Stimulated activated CD4-positive, alpha-beta T cell treated with anti-CD3 and anti-CD28 coated beads, Interleukin-2, amount 100 ng/mL, for 4 hours (primary cell): ENCODE data around the gene ZNF212.
"Not testable (repeated sequence)": the region's sequence is repeated elsewhere in the genome, so short reads cannot be mapped to it uniquely, and the experiment has no call there.

Experiments
- DNase-seq: peaks from one replicate; pipeline ENCODE4 v3.0.0-alpha.2; 2020; ENCODE audit warnings: low read depth

ZNF212 gene

GRCh38 chr7:149218469-149219420, 20.7 kb upstream of the ZNF212 start:
- no peak for DNase-seq

GRCh38 chr7:149220534-149220933, 18.9 kb upstream of the ZNF212 start:
- DNase-seq = no peak

DNA sequence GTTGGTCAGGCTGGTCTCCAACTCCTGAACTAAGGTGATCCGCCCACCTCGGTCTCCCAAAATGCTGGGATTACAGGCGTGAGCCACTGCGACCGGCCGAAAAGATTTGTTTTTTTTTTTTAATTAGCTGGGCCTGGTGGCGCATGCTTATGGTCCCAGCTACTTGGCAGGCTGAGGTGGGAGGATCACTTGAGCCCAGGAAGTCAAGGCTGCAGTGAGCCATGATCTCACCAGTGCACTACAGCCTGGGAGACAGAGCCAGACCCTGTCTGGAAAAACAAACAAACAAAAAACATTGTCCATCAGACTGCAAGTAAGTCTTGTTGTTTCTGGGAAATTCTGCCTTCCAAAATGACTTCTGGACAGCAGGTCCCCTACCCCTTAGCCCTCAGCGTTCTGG, 16.3 kb upstream of the ZNF212 start:
- no peak for DNase-seq

DNA sequence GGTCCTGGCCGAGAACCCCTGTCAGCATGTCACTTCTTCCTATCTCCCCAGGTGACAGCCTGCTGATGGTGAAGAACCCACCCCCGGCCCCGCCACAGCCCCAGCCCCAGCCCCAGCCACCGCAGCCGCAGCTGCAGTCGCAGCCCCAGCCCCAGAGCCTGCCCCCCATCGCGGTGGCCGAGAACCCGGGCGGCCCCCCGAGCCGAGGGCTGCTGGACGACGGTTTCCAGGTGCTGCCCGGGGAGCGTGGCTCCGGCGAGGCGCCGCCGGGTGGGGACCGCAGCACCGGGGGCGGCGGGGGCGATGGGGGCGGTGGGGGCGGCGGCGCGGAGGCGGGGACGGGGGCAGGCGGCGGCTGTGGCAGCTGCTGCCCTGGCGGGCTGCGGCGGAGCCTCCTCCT, 15.7 kb upstream of the ZNF212 start:
- DNase-seq = no peak

DNA sequence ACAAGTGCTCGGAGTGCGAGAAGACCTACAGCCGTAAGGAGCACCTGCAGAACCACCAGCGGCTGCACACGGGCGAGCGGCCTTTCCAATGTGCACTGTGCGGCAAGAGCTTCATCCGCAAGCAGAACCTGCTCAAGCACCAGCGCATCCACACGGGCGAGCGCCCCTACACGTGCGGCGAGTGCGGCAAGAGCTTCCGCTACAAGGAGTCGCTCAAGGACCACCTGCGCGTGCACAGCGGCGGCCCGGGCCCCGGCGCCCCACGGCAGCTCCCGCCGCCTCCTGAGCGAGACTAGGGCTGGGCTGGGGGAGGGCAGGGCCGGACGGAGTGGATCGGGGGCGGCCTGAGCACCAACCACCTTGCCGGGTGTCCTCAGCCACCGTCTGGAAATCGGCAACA, 15.1 kb upstream of the ZNF212 start:
- DNase-seq = no peak

GRCh38 chr7:149225106-149225505, 14.3 kb upstream of the ZNF212 start:
- DNase-seq = no peak

DNA sequence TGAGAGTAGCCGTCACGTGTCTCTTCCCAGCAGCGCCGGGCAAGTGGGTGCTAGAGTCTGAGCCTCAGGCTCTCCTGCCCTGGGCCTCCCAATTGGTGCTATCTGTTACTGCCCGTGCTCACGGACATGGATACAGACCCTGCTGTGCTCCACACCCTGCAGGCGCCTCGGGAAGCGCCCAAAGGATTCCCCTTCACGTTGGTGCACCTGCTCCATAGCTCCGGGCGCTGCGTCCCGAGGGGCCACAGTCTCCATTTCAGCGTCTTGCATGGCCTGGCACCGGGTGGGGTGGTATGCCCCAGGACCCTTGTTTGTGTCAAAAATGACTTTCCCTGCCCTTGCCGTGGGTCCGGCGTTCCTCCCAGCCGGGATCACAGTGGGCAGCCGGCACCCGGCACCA, 13.8 kb upstream of the ZNF212 start:
- DNase-seq = no peak

DNA sequence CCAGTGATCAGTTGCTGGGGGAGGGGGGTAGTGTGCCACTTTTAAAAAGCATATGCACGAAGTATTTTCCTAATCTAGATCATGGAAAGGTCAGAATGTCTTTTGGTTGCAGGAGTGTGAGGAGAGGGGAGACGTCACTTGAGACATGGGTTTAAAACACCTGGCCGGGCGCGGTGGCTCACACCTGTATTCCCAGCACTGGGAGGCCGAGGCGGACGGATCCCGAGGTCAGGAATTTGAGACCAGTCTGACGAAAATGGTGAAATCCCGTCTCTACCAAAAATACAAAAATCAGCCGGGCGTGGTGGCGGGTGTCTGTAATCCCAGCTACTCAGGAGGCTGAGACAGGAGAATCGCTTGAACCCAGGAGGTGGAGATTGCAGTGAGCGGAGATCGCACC, 13.1 kb upstream of the ZNF212 start:
- not testable (repeated sequence) for DNase-seq

- DNase-seq = no peak
These were observed 12.5 kb upstream of the ZNF212 start for GRCh38 chr7:149226840-149227494.

- DNase-seq = no peak
These were observed 10.5 kb upstream of the ZNF212 start for GRCh38 chr7:149228831-149229471.

- DNase-seq = no peak
These were observed 9.9 kb upstream of the ZNF212 start for GRCh38 chr7:149229526-149229925.

DNA sequence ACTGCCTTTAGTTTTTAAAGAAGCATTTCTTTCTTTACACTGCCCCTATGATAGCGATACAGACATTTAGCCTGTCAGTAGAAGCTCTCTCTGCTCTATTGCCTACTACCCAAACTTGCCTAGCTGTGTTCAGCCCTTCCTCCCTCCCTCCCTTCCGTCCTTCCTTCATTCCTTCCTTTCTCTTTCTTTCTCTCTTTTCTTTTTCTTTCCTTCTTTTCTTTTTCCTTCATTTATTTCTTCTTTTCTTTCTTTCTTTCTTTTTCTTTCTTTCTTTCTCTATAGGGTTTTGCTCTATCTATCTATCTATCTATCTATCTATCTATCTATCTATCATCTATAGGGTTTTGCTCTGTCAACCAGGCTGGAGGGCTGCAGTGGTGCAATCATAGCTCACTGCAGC, 7.1 kb upstream of the ZNF212 start:
- no peak for DNase-seq

GRCh38 chr7:149233655-149234204, 5.7 kb upstream of the ZNF212 start:
- not testable (repeated sequence) for DNase-seq

DNA sequence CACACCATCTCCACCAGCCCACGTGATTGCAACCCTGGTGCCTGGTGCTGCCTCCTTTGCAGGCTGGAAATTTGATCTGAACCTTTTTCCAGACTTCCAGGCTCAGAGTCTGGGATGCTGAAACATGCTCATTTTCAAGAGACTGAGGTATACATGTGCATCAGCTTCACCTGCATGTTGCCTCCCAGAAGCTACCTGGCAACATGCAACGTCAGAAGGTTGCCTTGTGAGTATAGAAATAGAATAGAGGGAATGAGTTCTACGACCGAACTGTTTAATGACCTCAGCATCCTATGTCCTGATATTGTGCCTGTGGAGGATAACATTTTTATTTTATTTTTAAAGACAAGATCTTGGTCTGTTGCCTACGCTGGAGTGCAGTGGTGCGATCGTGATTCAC, 1.9 kb upstream of the ZNF212 start:
- DNase-seq = no peak

GRCh38 chr7:149238051-149238450, 1.4 kb upstream of the ZNF212 start:
- no peak for DNase-seq

- no peak for DNase-seq
These were observed 1.2 kb downstream of the ZNF212 start for GRCh38 chr7:149240637-149241036.

GRCh38 chr7:149241696-149242095, 2.2 kb downstream of the ZNF212 start:
- DNase-seq = no peak

GRCh38 chr7:149245244-149245643, 5.8 kb downstream of the ZNF212 start:
- DNase-seq = no peak

DNA sequence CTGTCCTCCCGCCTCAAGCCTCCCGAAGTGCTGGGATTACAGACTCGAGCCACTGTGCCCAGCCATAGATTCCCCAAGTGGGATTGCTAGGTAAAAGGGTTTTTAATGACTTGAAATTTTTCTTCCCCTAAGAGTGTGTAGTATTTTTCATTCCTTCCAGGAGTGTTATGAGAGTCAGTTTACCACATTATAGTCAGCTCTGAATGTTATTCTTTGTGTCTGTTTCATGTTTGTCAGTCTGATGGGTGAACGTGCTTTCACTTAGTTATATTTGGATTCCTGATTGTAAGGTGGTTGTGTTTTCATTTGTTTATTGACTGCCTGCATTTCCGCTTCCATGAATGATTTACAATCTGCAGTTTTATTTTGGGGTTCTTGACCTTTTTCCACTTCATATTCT, 6.3 kb downstream of the ZNF212 start:
- DNase-seq = no peak

DNA sequence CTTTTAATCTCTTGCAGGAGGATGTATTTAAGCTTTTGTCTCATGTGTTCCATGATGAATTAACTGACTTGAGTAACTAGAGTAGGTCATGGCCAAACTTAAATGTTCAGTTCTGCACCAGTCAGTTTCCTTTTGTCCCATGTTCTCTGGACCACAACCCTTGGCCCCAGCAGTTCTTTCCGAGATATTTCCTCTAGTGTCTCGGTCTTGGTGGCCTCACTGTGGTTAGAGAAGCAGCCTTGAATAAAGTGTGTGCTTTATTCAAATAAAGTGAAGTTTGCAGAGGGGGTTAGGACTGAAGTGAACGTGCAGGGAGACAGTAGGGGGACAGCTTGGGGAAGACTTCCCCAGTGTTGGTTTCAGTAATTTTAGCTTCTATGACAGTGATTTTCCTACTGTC, 9.3 kb downstream of the ZNF212 start:
- DNase-seq = no peak

DNA sequence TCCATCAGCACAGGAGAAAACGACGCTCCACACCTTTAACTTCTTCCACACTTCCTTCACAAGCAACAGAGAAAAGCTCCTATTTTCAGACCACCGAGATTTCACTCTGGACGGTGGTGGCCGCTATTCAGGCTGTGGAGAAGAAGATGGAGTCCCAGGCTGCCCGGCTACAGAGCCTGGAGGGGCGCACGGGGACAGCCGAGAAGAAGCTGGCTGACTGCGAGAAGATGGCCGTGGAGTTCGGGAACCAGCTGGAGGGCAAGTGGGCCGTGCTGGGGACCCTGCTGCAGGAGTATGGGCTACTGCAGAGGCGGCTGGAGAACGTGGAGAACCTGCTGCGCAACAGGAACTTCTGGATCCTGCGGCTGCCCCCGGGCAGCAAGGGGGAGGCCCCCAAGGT, 10.7 kb downstream of the ZNF212 start:
- not testable (repeated sequence) for DNase-seq

GRCh38 chr7:149251518-149251917, 12.1 kb downstream of the ZNF212 start:
- not testable (repeated sequence) for DNase-seq

DNA sequence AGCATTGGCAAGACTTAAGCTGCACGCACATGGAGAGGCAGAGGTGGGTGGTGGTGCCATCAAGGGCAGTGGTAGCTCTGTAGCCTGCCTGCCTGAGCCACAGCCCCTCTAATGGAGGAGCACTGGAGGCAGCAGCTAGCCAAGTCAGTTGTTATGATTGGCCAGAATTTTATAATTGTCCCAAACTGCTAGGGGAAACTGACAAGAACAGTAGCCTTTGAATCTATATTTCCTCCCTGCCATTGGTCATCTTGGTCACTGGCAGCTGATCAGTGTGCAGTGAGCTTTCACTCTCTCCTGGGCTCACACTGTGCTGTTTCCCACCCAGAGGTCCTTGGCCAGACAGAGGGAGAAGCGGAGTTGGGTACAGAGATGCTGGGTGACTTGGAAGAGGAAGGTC, 12.9 kb downstream of the ZNF212 start:
- DNase-seq = no peak
